AG04449 (cell line): ENCODE data around the gene TPCN1.

Experiments
- CTCF ChIA-PET: fragments of 350-600 bp; formaldehyde crosslinking; extraction: SDS; loops from one replicate; lab custom pipeline; 2021; ENCODE audit warnings: antibody characterized with exemption; lab: Yijun Ruan, JAX
- POLR2A ChIA-PET: fragments of 400-600, 350-600 bp; formaldehyde crosslinking; extraction: SDS; loops from one replicate; lab custom pipeline; 2020; ENCODE audit warnings: antibody characterized with exemption, inconsistent platforms; lab: Yijun Ruan, JAX
- DNase-seq: peaks from one replicate; pipeline ENCODE4 v3.0.0-alpha.2; 2010; ENCODE audit warnings: low read depth, low spot score
- H3K4me3 ChIP-seq: 2 replicates; pipeline ENCODE4 v1.5.1; 2011; ENCODE audit warnings: low read depth, mild to moderate bottlenecking, control low read depth, low read length
- CTCF ChIP-seq: IDR thresholded peaks from one replicate; pipeline ENCODE4 v1.5.1; 2011; ENCODE audit warnings: mild to moderate bottlenecking, moderate library complexity, low read length, control low read depth, inconsistent platforms; ENCODE audit not compliant: insufficient read depth; ENCODE audit errors: missing control alignments

Gene TPCN1

DNA sequence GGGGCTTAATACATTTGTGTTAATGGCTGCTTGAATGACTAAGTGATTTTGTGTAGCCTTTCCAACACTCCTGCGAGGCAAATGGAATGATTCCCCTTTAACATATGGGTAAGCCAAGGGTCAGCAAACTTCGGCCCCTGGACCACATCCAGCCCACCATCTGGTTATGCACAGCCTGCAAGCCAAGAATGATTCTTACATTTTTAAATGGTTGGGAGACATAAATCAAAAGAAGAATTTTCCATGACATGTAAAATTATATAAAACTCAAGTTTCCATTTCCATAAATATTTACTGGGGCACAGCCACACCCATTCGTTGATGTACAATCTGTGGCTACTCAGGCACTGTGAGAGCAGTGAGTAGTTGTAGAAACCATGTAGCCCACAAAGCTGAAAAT, 104.7 kb downstream of the TPCN1 start:
- no peak for DNase-seq
- TF ChIP-seq CTCF = no peak
- POLR2A ChIA-PET = interaction anchor here (0.6 to 1.0 kb wide), 2 partner anchors 9 to 120 kb away, joined by 3 read pairs; no protein-coding TSS in a partner anchor
- CTCF ChIA-PET = interaction anchor here (1.0 to 1.3 kb wide), 2 partner anchors 9 to 14 kb away, joined by 3 read pairs; partner anchors contain the start of gene SLC8B1
- no peak overlapping the region for H3K4me3 ChIP-seq

DNA sequence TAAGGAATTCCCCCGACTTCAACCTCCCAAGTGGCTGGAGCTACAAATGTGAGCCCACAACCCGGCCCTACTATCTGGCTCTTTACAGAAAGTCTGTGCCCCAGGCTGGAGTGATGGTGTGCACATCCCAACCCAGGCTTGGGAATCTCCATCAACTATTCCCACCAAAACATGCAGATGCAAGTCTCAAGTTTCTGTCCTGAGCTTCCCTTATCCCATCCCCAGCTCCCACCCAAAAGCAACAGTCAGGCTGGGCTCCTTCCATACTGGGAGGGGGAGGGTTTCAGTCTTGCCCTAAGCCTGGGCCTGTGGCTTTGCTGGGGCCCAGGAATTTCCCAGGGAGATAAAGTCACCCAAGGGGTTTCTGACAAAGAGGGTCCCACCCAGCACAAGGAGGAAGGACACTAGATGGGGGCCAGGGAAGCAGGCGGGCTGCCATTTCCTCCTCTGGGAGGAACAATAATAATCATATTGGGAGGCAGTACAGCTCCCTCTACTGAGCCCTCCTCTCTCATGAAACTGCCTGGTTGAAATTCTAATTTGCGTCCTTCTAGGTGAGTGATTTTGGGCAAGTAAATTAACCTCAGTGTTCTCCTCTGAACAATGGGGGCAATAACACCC, 105.6 kb downstream of the TPCN1 start:
- ChIA-PET POLR2A (interaction anchor here (0.6 to 1.0 kb wide), 2 partner anchors 8 to 121 kb away, joined by 3 read pairs; no protein-coding TSS in a partner anchor), CTCF (interaction anchor here (1.0 to 1.3 kb wide), 2 partner anchors 8 to 15 kb away, joined by 3 read pairs; partner anchors contain the start of gene SLC8B1)
- no peak for TF ChIP-seq CTCF
- no peak overlapping the region for H3K4me3 ChIP-seq
- no peak for DNase-seq

DNA sequence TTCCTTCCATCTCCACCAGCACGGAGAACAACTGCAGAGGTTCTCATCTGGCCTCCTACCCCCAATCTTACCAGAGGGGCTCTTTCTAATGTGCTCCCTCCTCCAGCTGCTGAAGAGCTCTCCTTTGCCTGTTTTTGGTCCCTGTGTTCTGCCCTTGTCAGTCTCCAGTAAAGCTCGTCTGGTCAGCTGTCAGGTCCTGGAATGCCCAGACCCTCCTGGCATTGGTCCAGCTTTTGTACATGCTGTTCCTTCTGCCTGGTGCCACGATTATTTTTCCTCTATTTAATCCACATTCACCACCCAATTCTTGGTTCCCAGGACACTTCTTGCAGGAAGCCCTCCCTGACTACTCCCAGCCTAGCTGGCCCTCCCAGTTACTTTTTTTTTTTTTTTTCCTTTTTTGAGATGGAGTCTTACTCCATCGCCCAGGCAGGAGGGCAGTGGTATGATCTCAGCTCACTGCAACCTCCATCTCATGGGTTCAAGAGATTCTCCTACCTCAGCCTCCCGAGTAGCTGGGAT, 107.2 kb downstream of the TPCN1 start:
- POLR2A ChIA-PET = no interaction called here
- CTCF ChIA-PET = interaction anchor here (1.0 to 3.2 kb wide), 2 partner anchors 96 to 132 kb away, joined by 3 to 10 read pairs; no protein-coding TSS in a partner anchor
- DNase-seq = no peak
- TF ChIP-seq CTCF = no peak
- H3K4me3 ChIP-seq = no peak overlapping the region

GRCh38 chr12:113329022-113329790, 107.9 kb downstream of the TPCN1 start:
- ChIA-PET POLR2A (no interaction called here), CTCF (interaction anchor here (3.2 kb wide), 1 partner anchor 96 kb away, joined by 10 read pairs; no protein-coding TSS in a partner anchor)
- H3K4me3 ChIP-seq = no peak overlapping the region
- no peak for DNase-seq
- TF ChIP-seq CTCF = no peak

- no peak for DNase-seq
- no peak overlapping the region for H3K4me3 ChIP-seq
- no peak for TF ChIP-seq CTCF
- ChIA-PET POLR2A (no interaction called here), CTCF (interaction anchor here (3.2 kb wide), 1 partner anchor 95 kb away, joined by 10 read pairs; no protein-coding TSS in a partner anchor)
Measured at GRCh38 chr12:113329791-113330417, 108.6 kb downstream of the TPCN1 start.

GRCh38 chr12:113330505-113330904, 109.2 kb downstream of the TPCN1 start:
- no peak for DNase-seq
- no peak for TF ChIP-seq CTCF
- ChIA-PET CTCF (interaction anchor here (3.2 kb wide), 1 partner anchor 94 kb away, joined by 10 read pairs; no protein-coding TSS in a partner anchor), POLR2A (no interaction called here)
- H3K4me3 ChIP-seq = no peak overlapping the region
